ENCODE results near the gene KRTAP5-5. TPM values are rescaled to one million over a fixed set of nuclear protein-coding genes. Genes with fewer than 3 reads are reported as not detected.
A peak's percentile ranks its signal among the peaks of the same experiment; 100 is the strongest.

Gene KRTAP5-5
- total and polyA plus RNA-seq, 2 of the 13 experiments (the other 11 are each of a cell fraction or from before 2014, with no cell fraction given), result not detected

DNA sequence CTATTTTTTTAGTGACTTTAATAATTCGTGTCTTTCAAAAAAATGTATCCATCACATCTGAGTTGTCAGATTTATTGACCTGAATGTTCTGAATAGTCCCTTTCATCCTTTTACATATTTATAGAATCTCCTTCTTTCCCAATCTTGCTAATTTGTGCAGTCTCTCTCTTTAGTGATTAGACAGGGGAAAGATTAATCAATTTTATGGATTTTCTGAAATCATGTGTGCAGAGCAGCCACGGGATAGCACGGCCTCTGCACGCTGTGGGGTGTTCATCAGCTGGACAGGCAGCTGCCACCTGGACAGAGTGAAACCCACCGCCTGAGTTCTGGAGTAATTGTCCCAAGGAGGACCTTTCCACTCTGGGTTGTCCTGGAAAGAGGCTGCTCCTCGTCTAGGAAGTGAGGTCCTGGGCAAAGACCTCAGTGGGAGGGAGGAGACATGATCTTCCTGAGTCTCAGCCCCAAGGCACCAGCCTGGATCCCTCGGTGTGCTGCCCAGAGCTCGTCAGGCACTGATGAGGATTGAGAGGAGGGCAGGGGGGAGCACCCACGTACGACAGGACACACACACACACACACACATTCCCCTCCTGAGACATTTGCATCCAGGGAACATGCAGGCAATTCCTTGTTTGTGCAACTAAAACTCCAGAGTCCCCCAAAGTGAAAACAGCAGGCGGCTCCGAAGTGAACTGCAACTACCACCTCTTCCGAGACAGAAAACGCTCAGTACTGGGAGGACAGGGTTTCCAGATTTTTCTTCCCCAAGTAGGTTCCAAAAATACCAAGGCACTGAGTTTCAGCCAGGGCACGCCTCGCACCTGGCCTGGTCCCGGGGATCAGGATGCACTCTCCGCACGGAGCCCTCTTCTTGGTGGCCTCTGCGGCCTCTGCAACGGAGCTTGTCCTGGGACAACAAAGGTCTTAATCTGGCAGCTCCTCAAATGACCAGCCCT is 44.9 kb downstream of the KRTAP5-5 start (continued):
- TF ChIP-seq BHLHE40 (IDR thresholded peaks at IDR 0.05; ENCODE audit: low read length) (no peak), ZZZ3 (CRISPR knock-in tag; IDR thresholded peaks at IDR 0.05; ENCODE audit: borderline replicate concordance) (no peak), NFIC (IDR thresholded peaks at IDR 0.05; ENCODE audit: low read length) (peak; percentile 80; the same call in 1 of the 2 replicates), ZNF768 (CRISPR knock-in tag; IDR thresholded peaks at IDR 0.05) (no peak), ZFP36L1 (CRISPR knock-in tag; IDR thresholded peaks at IDR 0.05) (no peak), GTF3A (CRISPR knock-in tag; conservative IDR thresholded peaks at IDR 0.05) (no peak), RORA (CRISPR knock-in tag; IDR thresholded peaks at IDR 0.05) (no peak), ZNF205 (CRISPR knock-in tag; IDR thresholded peaks at IDR 0.05) (0 out of 2 replicates have a peak, but pooled peaks have one; percentile 17), RBAK (CRISPR knock-in tag; IDR thresholded peaks at IDR 0.05) (no peak), ZNF670 (CRISPR knock-in tag; IDR thresholded peaks at IDR 0.05; ENCODE audit: borderline replicate concordance) (no peak), HOXA5 (CRISPR knock-in tag; IDR thresholded peaks at IDR 0.05) (peak; percentile 20; the same call in 1 of the 2 replicates), ZNF552 (CRISPR knock-in tag; IDR thresholded peaks at IDR 0.05; ENCODE audit: borderline replicate concordance) (no peak), ZNF468 (CRISPR knock-in tag; IDR thresholded peaks at IDR 0.05) (no peak), MIER3 (CRISPR knock-in tag; IDR thresholded peaks at IDR 0.05; ENCODE audit: borderline replicate concordance) (no peak)
- TF ChIP-seq, protein P1, sequence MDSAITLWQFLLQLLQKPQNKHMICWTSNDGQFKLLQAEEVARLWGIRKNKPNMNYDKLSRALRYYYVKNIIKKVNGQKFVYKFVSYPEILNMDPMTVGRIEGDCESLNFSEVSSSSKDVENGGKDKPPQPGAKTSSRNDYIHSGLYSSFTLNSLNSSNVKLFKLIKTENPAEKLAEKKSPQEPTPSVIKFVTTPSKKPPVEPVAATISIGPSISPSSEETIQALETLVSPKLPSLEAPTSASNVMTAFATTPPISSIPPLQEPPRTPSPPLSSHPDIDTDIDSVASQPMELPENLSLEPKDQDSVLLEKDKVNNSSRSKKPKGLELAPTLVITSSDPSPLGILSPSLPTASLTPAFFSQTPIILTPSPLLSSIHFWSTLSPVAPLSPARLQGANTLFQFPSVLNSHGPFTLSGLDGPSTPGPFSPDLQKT (CRISPR knock-in tag; IDR thresholded peaks at IDR 0.05; ENCODE audit: borderline replicate concordance), result no peak
- TF ChIP-seq, protein P2, sequence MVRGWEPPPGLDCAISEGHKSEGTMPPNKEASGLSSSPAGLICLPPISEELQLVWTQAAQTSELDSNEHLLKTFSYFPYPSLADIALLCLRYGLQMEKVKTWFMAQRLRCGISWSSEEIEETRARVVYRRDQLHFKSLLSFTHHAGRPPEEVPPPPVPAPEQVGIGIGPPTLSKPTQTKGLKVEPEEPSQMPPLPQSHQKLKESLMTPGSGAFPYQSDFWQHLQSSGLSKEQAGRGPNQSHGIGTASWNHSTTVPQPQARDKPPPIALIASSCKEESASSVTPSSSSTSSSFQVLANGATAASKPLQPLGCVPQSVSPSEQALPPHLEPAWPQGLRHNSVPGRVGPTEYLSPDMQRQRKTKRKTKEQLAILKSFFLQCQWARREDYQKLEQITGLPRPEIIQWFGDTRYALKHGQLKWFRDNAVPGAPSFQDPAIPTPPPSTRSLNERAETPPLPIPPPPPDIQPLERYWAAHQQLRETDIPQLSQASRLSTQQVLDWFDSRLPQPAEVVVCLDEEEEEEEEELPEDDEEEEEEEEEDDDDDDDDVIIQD (CRISPR knock-in tag; IDR thresholded peaks at IDR 0.05; ENCODE audit: low read depth), result no peak
- TF ChIP-seq, protein P3, sequence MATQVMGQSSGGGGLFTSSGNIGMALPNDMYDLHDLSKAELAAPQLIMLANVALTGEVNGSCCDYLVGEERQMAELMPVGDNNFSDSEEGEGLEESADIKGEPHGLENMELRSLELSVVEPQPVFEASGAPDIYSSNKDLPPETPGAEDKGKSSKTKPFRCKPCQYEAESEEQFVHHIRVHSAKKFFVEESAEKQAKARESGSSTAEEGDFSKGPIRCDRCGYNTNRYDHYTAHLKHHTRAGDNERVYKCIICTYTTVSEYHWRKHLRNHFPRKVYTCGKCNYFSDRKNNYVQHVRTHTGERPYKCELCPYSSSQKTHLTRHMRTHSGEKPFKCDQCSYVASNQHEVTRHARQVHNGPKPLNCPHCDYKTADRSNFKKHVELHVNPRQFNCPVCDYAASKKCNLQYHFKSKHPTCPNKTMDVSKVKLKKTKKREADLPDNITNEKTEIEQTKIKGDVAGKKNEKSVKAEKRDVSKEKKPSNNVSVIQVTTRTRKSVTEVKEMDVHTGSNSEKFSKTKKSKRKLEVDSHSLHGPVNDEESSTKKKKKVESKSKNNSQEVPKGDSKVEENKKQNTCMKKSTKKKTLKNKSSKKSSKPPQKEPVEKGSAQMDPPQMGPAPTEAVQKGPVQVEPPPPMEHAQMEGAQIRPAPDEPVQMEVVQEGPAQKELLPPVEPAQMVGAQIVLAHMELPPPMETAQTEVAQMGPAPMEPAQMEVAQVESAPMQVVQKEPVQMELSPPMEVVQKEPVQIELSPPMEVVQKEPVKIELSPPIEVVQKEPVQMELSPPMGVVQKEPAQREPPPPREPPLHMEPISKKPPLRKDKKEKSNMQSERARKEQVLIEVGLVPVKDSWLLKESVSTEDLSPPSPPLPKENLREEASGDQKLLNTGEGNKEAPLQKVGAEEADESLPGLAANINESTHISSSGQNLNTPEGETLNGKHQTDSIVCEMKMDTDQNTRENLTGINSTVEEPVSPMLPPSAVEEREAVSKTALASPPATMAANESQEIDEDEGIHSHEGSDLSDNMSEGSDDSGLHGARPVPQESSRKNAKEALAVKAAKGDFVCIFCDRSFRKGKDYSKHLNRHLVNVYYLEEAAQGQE (IDR thresholded peaks at IDR 0.05; ENCODE audit: borderline replicate concordance in 1 of 2, low read depth in 1 of 2, low read length in 2 of 2), result no peak
- TF ChIP-seq, protein P4, sequence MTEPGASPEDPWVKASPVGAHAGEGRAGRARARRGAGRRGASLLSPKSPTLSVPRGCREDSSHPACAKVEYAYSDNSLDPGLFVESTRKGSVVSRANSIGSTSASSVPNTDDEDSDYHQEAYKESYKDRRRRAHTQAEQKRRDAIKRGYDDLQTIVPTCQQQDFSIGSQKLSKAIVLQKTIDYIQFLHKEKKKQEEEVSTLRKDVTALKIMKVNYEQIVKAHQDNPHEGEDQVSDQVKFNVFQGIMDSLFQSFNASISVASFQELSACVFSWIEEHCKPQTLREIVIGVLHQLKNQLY (CRISPR knock-in tag; IDR thresholded peaks at IDR 0.05), result no peak; the same call in 1 of the 2 replicates
